ENCODE measurements around the gene RBP3. TPM values are rescaled to one million over a fixed set of nuclear protein-coding genes. Genes with fewer than 3 reads are reported as not detected.

Gene RBP3
- total and polyA plus RNA-seq, 7 donors, result not detected

- WGBS, 2 donors, result 84 to 85% methylated on average over 9 of the region's 9 CpGs
- Histone ChIP-seq H3K27me3 (peaks cover 0 to 4% (median 0%) of the 10 kb centered on the region in 3 donors), H3K27ac (no peak overlapping the region), H3K9me3 (no peaks in the 10 kb centered on the region), H3K36me3 (no peaks in the 10 kb centered on the region), H3K4me3 (no peak overlapping the region), H3K4me1 (peaks cover 0 to 5% (median 1%) of the 10 kb centered on the region in 4 donors)
- DNase-seq, result no peak
- intact Hi-C loops (cut with DNase I), result no loop called here
- TF ChIP-seq EP300 (IDR thresholded peaks at IDR 0.05), result no peak
- TF ChIP-seq POLR2AphosphoS5 (IDR thresholded peaks at IDR 0.05), result no peak
- no peak for TF ChIP-seq CTCF (IDR thresholded peaks at IDR 0.05)
- TF ChIP-seq POLR2A (IDR thresholded peaks at IDR 0.05), result no peak
These were observed 39.4 kb upstream of the RBP3 start for GRCh38 chr10:47308775-47309174.

GRCh38 chr10:47309408-47310089 is 38.6 kb upstream of the RBP3 start:
- intact Hi-C loops (cut with DNase I), result loop anchor here (2.0 kb wide), 2 partner anchors 263 to 285 kb away; no protein-coding TSS in a partner anchor
- no peak overlapping the region for H3K4me3 ChIP-seq
- H3K27me3 ChIP-seq, result peaks cover 0 to 4% (median 0%) of the 10 kb centered on the region in 3 donors
- H3K9me3 ChIP-seq, result no peaks in the 10 kb centered on the region
- H3K27ac ChIP-seq, result no peak overlapping the region
- DNase-seq, result no peak
- WGBS, 2 donors, result 88 to 89% methylated on average over 34 of the region's 34 CpGs
- H3K36me3 ChIP-seq, result no peaks in the 10 kb centered on the region
- peaks cover 0 to 5% (median 1%) of the 10 kb centered on the region in 4 donors for H3K4me1 ChIP-seq
- TF ChIP-seq POLR2AphosphoS5 (IDR thresholded peaks at IDR 0.05) (no peak), CTCF (IDR thresholded peaks at IDR 0.05) (no peak), EP300 (IDR thresholded peaks at IDR 0.05) (no peak), POLR2A (IDR thresholded peaks at IDR 0.05) (no peak)

GRCh38 chr10:47310090-47310505 is 38.1 kb upstream of the RBP3 start:
- TF ChIP-seq CTCF (IDR thresholded peaks at IDR 0.05), result no peak
- no peak for TF ChIP-seq POLR2A (IDR thresholded peaks at IDR 0.05)
- no peak for TF ChIP-seq EP300 (IDR thresholded peaks at IDR 0.05)
- no peak for TF ChIP-seq POLR2AphosphoS5 (IDR thresholded peaks at IDR 0.05)
- 96 to 97% methylated on average over 37 of the region's 37 CpGs for WGBS, 2 donors
- Histone ChIP-seq H3K4me1 (peaks cover 0 to 5% (median 1%) of the 10 kb centered on the region in 4 donors), H3K9me3 (no peaks in the 10 kb centered on the region), H3K27ac (no peak overlapping the region), H3K36me3 (no peaks in the 10 kb centered on the region), H3K27me3 (peaks cover 0 to 4% (median 0%) of the 10 kb centered on the region in 3 donors), H3K4me3 (no peak overlapping the region)
- intact Hi-C loops (cut with DNase I), result loop anchor here (2.0 kb wide), 2 partner anchors 263 to 285 kb away; no protein-coding TSS in a partner anchor
- DNase-seq, result no peak

- H3K4me1 ChIP-seq, result peaks cover 0 to 5% (median 1%) of the 10 kb centered on the region in 4 donors
- whole genome bisulfite sequencing, 2 donors, result 12 to 39% methylated on average over 10 of the region's 10 CpGs
- DNase-seq, result no peak
- no peaks in the 10 kb centered on the region for H3K36me3 ChIP-seq
- H3K4me3 ChIP-seq, result no peak overlapping the region
- H3K9me3 ChIP-seq, result no peaks in the 10 kb centered on the region
- no peaks in the 10 kb centered on the region for H3K27me3 ChIP-seq
- intact Hi-C loops (cut with DNase I), result loop anchor here (2.0 kb wide), 2 partner anchors 265 to 287 kb away; no protein-coding TSS in a partner anchor
- TF ChIP-seq POLR2AphosphoS5 (IDR thresholded peaks at IDR 0.05), result no peak
- TF ChIP-seq EP300 (IDR thresholded peaks at IDR 0.05), result no peak
- no peak for TF ChIP-seq POLR2A (IDR thresholded peaks at IDR 0.05)
- no peak for TF ChIP-seq CTCF (IDR thresholded peaks at IDR 0.05)
- no peak overlapping the region for H3K27ac ChIP-seq
These were observed 36.8 kb upstream of the RBP3 start for GRCh38 chr10:47311193-47311931.

Measured in sigmoid colon (tissue), 7 donors.